Astrocyte of the spinal cord (primary cell): Measurements from ENCODE around the gene PLA2G2A.
"Not testable (repeated sequence)": the region's sequence is repeated elsewhere in the genome, so short reads cannot be mapped to it uniquely, and the experiment has no call there.

Experiments used
- DNase-seq: peaks from one replicate; pipeline ENCODE4 v3.0.0; 2011; ENCODE audit warnings: low read depth, low spot score
- H3K4me3 ChIP-seq: 2 replicates; pipeline ENCODE4 v1.5.1; 2011; ENCODE audit warnings: low read depth, mild to moderate bottlenecking, low read length, moderate library complexity
- CTCF ChIP-seq: IDR thresholded peaks from 2 replicates; pipeline ENCODE4 v1.5.1; 2012; ENCODE audit warnings: low read depth, mild to moderate bottlenecking, low read length, inconsistent platforms
- in situ Hi-C: cut with HindIII; loops from 2 replicates; pipeline ENCODE4 v1.10.0; 2017; ENCODE audit warnings: low sequenced_read_pairs

PLA2G2A gene

GRCh38 chr1:20009212-20009611 lies 29.8 kb upstream of the PLA2G2A start:
- in situ Hi-C loops: no loop called here
- TF ChIP-seq CTCF: no peak
- H3K4me3 ChIP-seq: no peak overlapping the region
- DNase-seq: no peak

- in situ Hi-C loops: no loop called here
- peak; percentile 1 for DNase-seq
Measured at GRCh38 chr1:20008391-20008841, 29.0 kb upstream of the PLA2G2A start.

GRCh38 chr1:19998823-19999222 lies 19.4 kb upstream of the PLA2G2A start:
- in situ Hi-C loops, H3K4me3 ChIP-seq, DNase-seq: not testable (repeated sequence)

More at GRCh38 chr1:20008391-20008841, 29.0 kb upstream of the PLA2G2A start:
- no peak for TF ChIP-seq CTCF
- no peak overlapping the region for H3K4me3 ChIP-seq

GRCh38 chr1:19990689-19991088 lies 11.3 kb upstream of the PLA2G2A start:
- no peak overlapping the region for H3K4me3 ChIP-seq
- no peak for TF ChIP-seq CTCF
- no peak for DNase-seq
- in situ Hi-C loops: no loop called here

GRCh38 chr1:19990182-19990582 lies 10.8 kb upstream of the PLA2G2A start:
- H3K4me3 ChIP-seq, DNase-seq, in situ Hi-C loops: not testable (repeated sequence)

- no peak for DNase-seq
- in situ Hi-C loops: no loop called here
- TF ChIP-seq CTCF: no peak
- no peak overlapping the region for H3K4me3 ChIP-seq
Measured at GRCh38 chr1:19988267-19989006, 9.0 kb upstream of the PLA2G2A start.

GRCh38 chr1:19987719-19988118 lies 8.3 kb upstream of the PLA2G2A start:
- in situ Hi-C loops: no loop called here

GRCh38 chr1:19984409-19985016 lies 5.1 kb upstream of the PLA2G2A start:
- in situ Hi-C loops, DNase-seq, H3K4me3 ChIP-seq: not testable (repeated sequence)

More at GRCh38 chr1:19987719-19988118, 8.3 kb upstream of the PLA2G2A start:
- no peak overlapping the region for H3K4me3 ChIP-seq
- no peak for TF ChIP-seq CTCF
- DNase-seq: no peak
